ENCODE measurements around the gene PLCH1. TPM values are rescaled to one million over a fixed set of nuclear protein-coding genes. Genes with fewer than 3 reads are reported as not detected.

The PLCH1 gene
- total and polyA plus RNA-seq, 2 experiments from 2014 or later: 8.1 to 25.3 TPM

DNA sequence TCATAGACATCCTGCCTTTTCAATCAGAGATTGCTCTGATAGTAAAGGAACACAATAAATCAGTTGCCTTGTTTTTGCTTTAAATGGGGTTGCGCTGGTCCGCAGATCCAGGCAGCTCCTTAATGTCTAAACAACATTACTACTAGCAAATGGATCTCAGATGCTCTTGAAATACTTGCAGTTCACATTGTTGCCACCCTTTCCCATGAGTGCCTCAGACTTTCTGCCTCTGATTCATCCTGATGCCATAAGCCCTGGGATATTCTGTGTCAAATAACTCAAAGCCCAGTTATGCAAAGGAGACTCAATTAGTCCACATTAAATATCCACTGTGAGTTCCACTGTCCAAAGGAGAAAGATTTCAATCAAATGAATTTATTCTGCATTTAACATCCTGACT lies 196.7 kb downstream of the PLCH1 start:
- H3K27ac ChIP-seq (ENCODE audit: low read depth): no peak overlapping the region
- no peaks in the 10 kb centered on the region for H3K27me3 Mint-ChIP-seq (ENCODE audit: insufficient read depth, low read depth, poor library complexity)

More for the DNA sequence above, 196.7 kb downstream of the PLCH1 start:
- no peak for TF ChIP-seq CTCF (conservative IDR thresholded peaks at IDR 0.05; ENCODE audit: low read depth in 2 of 2)
- TF ChIP-seq, protein P1, sequence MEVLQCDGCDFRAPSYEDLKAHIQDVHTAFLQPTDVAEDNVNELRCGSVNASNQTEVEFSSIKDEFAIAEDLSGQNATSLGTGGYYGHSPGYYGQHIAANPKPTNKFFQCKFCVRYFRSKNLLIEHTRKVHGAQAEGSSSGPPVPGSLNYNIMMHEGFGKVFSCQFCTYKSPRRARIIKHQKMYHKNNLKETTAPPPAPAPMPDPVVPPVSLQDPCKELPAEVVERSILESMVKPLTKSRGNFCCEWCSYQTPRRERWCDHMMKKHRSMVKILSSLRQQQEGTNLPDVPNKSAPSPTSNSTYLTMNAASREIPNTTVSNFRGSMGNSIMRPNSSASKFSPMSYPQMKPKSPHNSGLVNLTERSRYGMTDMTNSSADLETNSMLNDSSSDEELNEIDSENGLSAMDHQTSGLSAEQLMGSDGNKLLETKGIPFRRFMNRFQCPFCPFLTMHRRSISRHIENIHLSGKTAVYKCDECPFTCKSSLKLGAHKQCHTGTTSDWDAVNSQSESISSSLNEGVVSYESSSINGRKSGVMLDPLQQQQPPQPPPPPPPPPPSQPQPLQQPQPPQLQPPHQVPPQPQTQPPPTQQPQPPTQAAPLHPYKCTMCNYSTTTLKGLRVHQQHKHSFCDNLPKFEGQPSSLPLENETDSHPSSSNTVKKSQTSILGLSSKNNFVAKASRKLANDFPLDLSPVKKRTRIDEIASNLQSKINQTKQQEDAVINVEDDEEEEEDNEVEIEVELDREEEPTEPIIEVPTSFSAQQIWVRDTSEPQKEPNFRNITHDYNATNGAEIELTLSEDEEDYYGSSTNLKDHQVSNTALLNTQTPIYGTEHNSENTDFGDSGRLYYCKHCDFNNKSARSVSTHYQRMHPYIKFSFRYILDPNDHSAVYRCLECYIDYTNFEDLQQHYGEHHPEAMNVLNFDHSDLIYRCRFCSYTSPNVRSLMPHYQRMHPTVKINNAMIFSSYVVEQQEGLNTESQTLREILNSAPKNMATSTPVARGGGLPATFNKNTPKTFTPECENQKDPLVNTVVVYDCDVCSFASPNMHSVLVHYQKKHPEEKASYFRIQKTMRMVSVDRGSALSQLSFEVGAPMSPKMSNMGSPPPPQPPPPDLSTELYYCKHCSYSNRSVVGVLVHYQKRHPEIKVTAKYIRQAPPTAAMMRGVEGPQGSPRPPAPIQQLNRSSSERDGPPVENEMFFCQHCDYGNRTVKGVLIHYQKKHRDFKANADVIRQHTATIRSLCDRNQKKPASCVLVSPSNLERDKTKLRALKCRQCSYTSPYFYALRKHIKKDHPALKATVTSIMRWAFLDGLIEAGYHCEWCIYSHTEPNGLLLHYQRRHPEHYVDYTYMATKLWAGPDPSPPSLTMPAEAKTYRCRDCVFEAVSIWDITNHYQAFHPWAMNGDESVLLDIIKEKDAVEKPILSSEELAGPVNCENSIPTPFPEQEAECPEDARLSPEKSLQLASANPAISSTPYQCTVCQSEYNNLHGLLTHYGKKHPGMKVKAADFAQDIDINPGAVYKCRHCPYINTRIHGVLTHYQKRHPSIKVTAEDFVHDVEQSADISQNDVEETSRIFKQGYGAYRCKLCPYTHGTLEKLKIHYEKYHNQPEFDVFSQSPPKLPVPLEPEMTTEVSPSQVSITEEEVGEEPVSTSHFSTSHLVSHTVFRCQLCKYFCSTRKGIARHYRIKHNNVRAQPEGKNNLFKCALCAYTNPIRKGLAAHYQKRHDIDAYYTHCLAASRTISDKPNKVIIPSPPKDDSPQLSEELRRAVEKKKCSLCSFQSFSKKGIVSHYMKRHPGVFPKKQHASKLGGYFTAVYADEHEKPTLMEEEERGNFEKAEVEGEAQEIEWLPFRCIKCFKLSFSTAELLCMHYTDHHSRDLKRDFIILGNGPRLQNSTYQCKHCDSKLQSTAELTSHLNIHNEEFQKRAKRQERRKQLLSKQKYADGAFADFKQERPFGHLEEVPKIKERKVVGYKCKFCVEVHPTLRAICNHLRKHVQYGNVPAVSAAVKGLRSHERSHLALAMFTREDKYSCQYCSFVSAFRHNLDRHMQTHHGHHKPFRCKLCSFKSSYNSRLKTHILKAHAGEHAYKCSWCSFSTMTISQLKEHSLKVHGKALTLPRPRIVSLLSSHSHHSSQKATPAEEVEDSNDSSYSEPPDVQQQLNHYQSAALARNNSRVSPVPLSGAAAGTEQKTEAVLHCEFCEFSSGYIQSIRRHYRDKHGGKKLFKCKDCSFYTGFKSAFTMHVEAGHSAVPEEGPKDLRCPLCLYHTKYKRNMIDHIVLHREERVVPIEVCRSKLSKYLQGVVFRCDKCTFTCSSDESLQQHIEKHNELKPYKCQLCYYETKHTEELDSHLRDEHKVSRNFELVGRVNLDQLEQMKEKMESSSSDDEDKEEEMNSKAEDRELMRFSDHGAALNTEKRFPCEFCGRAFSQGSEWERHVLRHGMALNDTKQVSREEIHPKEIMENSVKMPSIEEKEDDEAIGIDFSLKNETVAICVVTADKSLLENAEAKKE (CRISPR knock-in tag; IDR thresholded peaks at IDR 0.05): no peak
- Mint-ChIP-seq H3K4me3 (no peak overlapping the region), H3K4me1 (no peaks in the 10 kb centered on the region), H3K27ac (no peak overlapping the region), H3K9me3 (peaks cover 3% of the 10 kb centered on the region; the same call in 1 of the 3 replicates), H3K36me3 (ENCODE audit: low read depth) (peaks cover 20% of the 10 kb centered on the region)
- Histone ChIP-seq H3K36me3 (ENCODE audit: insufficient read depth) (no peaks in the 10 kb centered on the region), H3K27me3 (ENCODE audit: insufficient read depth) (no peaks in the 10 kb centered on the region), H4K20me1 (replicated peaks; ENCODE audit: insufficient read depth) (no peaks in the 10 kb centered on the region), H2AFZ (no peak overlapping the region), H3K9me2 (ENCODE audit: insufficient read depth) (no peaks in the 10 kb centered on the region), H3F3A (replicated peaks; ENCODE audit: low read depth) (no peaks in the 10 kb centered on the region), H3K4me3 (no peak overlapping the region), H3K4me1 (ENCODE audit: insufficient read depth) (no peaks in the 10 kb centered on the region), H3K79me2 (replicated peaks; ENCODE audit: insufficient read depth) (no peaks in the 10 kb centered on the region), H3K4me2 (no peak overlapping the region)
- peak; percentile 8 for DNase-seq (ENCODE audit: low spot score)
- no peak for ATAC-seq
